Transverse colon (tissue), 4 donors: ENCODE results near the gene AKT3.

Experiments used
- EP300 ChIP-seq: sonication (generic); formaldehyde crosslinking; IDR thresholded peaks from one replicate; pipeline ENCODE4 v1.6.1; 2017; ENCODE audit warnings: antibody characterized with exemption, low read depth
- POLR2A ChIP-seq: fragments of 450-650 bp; IDR thresholded peaks from one replicate; pipeline ENCODE4 v1.6.1; 2016; ENCODE audit warnings: antibody characterized with exemption, mild to moderate bottlenecking, moderate library complexity
- POLR2AphosphoS5 ChIP-seq, 3 donors: sonication (generic); formaldehyde crosslinking; IDR thresholded peaks; one replicate each; pipeline ENCODE4 v1.6.1; 2016; ENCODE audit warnings: antibody characterized with exemption in 3 of 3
- TF ChIP-seq, protein P1 (sequence below), 5 experiments: fragments of 200-600 bp in 3 of 5; fragments of 450-650 bp in 2 of 5; sonication (generic) in 3 of 5; IDR thresholded peaks; 1 replicate in 2 of 5; 2 replicates in 3 of 5; pipeline ENCODE4 v1.5.1; 2016 to 2017; ENCODE audit warnings: antibody characterized with exemption in 5 of 5, inconsistent platforms in 3 of 5, mild to moderate bottlenecking in 2 of 5, moderate library complexity in 1 of 5

DNA sequence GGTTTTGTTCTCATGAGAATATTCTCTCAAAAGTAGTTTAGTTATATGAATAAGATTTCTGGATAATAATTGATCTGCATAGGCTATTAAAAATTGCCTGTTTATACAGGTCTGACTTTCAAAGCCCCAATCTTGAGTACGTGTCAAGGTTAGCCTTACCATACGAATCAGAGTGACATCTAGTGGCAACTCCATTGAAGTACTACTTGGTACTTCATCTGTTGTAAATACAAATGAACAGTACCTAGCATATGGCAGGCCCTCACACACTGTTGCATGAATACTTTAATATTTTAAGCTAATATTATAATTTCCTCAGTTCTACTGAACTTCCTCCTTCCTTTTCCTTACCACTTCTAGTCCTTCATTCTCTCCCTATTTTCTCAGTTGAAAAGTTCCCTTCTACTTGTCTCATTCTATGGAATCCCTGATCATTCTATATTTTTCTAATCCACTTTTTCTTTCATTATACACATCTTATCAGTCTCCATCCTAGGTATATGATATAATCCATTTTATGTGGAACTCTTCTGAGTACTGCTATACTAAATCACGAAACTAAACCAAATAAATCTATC is 101.2 kb downstream of the AKT3 start:
- TF ChIP-seq, protein P1, sequence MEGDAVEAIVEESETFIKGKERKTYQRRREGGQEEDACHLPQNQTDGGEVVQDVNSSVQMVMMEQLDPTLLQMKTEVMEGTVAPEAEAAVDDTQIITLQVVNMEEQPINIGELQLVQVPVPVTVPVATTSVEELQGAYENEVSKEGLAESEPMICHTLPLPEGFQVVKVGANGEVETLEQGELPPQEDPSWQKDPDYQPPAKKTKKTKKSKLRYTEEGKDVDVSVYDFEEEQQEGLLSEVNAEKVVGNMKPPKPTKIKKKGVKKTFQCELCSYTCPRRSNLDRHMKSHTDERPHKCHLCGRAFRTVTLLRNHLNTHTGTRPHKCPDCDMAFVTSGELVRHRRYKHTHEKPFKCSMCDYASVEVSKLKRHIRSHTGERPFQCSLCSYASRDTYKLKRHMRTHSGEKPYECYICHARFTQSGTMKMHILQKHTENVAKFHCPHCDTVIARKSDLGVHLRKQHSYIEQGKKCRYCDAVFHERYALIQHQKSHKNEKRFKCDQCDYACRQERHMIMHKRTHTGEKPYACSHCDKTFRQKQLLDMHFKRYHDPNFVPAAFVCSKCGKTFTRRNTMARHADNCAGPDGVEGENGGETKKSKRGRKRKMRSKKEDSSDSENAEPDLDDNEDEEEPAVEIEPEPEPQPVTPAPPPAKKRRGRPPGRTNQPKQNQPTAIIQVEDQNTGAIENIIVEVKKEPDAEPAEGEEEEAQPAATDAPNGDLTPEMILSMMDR (IDR thresholded peaks at IDR 0.05), result peak; percentile 62 to 82 (median 68)
- no peak for TF ChIP-seq EP300
- no peak for TF ChIP-seq POLR2A
- no peak for TF ChIP-seq POLR2AphosphoS5 (IDR thresholded peaks at IDR 0.05)
